ELR (cell line): ENCODE data around the gene LRBA.

ENCODE experiments used
- DNase-seq: peaks from one replicate; pipeline ENCODE4 v3.0.0-alpha.2; 2015; ENCODE audit warnings: low read depth

Gene LRBA

DNA sequence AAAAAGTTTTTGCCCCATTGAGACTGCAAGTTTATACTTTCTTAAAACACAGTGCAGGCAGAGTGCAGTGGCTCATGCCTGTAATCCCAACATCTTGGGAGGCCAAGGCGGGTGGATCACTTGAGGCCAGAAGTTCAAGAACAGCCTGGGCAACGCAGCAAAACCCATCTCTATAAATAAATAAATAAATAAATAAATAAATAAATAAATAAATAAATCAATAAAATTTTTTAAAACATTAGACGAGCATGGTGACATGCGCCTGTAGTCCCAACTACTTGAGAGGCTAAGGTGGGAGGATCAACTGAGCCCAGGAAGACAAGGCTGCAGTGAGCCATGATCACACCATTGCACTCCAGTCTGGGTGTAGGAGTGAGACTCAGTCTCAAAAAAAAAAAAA, 213.3 kb downstream of the LRBA start:
- DNase-seq = no peak

- DNase-seq = peak; percentile 10
Measured at GRCh38 chr4:150799207-150799606, 215.9 kb downstream of the LRBA start.

DNA sequence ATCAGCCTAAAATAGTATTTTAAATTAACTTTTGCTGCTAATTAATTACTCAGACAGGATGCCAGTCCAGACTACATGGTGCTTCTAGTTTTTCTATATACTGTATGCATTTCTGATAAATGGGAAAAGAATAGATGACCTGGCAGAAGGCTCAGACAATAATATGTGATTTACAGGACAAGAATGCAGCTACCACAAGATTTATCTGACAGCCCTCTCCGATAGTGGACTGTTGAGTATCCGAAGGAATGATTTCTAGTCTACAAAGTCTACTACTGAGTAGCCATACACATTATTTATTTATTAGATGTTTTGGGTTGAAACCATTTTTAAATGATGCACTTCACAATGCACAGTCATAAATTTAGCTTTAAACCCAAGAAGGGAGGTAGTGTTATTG, 220.4 kb downstream of the LRBA start:
- no peak for DNase-seq

- no peak for DNase-seq
Measured at GRCh38 chr4:150789864-150790263, 225.2 kb downstream of the LRBA start.

DNA sequence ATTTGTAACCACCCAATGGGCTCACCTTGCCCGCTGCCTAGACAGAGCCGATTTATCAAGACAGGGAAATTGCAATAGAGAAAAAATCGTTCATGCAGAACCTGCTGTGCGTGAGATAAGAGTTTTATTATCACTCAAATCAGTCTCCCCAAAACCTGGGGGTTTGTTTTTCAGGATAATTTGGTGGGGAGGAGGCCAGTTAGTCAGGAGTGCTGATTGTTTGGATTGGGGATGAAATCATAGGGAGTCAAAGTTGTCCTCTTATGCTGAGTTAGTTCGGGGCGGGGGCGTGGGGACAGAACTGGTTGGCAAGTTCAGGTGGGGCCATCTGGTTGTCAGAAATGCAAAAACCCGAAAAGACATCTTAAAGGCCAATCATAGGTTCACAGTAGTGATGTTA, 230.1 kb downstream of the LRBA start:
- no peak for DNase-seq

GRCh38 chr4:150784305-150784704, 230.8 kb downstream of the LRBA start:
- no peak for DNase-seq

GRCh38 chr4:150782921-150783320, 232.2 kb downstream of the LRBA start:
- DNase-seq = no peak

DNA sequence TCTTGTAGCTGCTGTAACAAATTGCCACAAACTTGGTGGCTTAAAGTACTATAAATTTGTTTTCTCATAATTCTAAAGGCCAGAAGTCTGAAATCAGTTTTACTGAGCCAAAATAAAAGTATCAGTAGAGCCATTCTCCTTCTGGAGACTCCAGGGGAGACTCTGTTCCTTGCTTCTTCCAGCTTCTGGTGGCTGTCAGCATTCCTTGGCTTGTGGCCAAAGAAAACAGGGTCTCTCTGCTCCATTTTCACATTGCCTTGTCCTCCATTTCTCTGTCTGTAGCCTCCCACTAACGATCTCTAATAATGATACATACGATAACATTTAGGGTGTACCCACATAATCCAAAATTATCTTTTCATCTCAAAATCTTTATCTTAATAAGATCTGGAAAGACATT, 232.8 kb downstream of the LRBA start:
- DNase-seq = peak; percentile 23

DNA sequence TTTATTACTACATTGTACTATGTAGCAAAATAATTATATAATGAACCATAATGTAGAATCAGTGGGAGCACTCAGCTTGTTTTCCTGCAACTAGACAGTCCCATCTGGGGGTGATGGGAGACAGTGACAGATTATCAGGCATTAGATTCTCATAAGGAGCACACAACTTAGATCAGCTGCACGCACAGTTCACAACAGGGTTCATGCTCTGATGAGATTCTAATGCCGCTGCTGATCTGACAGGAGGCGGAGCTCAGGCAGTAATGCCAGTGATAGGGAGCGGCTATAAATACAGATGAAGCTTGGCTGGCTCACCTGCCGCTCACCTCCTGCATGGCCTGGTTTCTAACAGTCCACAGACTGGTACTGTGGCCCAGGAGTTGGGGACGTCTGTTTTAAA, 233.9 kb downstream of the LRBA start:
- DNase-seq = no peak

DNA sequence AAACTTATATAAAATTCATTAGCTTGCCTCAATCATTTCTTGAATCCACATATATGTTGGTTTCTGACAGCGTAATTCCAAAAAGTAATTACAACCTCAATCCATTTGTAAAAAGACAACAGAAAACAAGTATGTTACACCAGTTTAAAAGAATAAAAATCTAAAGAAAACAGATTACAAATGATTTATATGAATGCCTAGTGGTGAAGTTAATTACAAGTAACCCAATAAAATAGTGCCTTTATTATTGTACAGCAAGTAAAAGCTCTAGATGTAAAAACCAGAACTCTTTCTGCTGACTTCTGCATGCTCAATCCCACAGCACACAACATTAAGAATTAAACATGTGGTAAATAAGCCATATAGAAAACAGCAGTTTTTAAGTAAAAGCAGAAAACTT, 235.4 kb downstream of the LRBA start:
- no peak for DNase-seq

DNA sequence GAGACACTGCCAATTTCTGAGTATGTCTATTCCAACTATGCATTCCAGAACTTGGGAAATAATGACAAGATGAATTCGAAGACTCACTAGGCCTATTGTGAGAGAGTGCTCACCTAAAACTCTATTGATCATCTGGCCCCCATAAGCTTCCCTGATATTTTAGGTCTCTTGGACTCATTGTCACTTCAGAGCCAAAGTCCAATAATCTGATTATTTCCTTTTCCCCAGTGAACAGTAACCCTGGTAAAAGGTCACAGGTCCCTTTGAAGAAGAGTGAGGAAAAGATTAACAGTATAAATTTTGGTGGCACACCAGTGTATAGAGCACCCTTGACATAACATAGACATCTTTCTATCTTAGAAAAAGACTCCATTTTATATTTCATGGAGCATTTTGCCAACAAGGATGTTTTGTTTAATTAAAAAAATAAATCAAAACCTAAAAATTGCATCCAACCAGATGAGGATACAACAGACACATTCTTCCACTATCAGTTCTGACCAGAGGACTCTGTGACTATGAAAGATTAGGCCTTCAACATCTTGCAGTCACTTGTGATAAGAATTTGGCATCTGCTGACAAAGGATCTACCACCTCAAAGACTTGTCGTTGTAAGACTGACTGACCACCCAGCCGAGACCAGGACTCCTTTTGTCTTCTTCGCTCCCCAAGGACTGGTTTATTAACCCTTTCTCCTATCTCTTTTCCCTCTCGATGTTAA, 241.2 kb downstream of the LRBA start:
- DNase-seq = no peak

DNA sequence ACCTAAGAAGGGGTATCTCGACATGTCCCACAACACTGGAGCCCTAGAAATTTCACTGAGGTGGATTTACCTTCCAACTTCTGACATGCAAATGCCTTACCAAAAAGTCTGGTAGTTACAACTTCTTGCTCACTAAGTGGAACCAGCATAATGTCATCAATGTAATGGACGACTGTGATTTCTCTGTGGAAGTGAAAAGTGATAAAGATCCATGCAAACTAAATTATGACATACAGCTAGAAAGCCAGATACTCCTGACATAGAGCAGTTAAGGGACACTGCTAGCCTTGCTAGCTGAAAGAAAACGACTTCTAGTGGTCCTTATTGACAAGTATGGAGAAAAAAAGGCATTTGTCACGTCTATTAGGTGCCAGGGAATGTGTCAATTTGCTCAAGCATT, 242.1 kb downstream of the LRBA start:
- no peak for DNase-seq

DNA sequence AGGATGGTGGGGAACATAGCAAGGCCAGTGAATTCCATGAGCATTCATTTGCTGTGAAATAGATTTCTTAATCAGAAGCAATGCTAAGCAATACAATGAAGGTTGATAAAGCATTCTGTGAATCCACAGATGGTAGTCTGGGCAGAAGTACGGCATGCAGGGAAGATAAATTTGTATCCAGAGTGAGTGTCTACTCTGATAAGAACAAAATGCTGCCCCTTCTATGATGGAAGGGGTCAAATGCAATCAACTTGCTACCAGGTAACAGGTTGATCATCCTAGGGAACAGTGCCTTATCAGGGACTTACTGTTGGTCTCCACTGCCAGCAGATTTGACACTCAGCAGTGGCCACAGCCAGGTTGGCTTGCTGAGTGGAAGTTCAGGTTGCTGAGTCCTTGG, 243.7 kb downstream of the LRBA start:
- no peak for DNase-seq

DNA sequence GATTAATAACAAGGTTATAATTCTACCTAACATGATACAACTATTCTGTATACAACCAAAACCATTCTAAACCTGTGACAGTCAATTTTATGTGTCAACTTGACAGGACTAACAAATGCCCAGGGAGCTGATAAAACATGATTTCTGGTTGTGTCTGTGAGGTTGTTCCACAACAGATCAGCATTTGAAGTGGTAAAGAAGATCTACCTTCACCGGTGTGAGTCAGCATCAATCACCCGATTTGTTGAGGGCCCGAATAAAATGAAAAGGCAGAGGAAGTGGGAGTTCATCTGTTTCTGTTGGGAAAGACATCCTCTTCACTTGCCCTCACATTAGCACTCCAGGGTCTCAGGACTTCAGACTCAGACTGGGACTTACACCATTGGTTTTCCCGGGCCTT, 245.2 kb downstream of the LRBA start:
- peak; percentile 54 for DNase-seq

DNA sequence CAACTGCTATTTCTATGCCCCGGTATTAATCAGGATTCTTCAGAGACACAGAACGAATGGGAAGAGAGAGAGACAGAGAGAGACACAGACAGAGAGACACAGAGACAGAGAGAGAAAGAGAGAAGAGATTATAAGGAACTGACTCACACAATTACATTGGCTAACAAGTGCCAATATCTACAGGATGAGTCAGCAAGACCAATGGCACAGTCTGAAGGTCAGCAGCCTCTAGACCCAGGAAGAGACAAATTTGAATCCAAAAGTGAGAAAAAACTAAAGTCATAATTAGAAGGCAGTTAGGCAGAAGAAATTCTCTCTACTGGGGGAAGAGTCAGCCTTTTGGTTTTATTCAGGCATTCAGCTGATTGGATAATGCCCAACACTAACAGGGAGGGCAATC, 245.8 kb downstream of the LRBA start:
- peak; percentile 82 for DNase-seq

DNA sequence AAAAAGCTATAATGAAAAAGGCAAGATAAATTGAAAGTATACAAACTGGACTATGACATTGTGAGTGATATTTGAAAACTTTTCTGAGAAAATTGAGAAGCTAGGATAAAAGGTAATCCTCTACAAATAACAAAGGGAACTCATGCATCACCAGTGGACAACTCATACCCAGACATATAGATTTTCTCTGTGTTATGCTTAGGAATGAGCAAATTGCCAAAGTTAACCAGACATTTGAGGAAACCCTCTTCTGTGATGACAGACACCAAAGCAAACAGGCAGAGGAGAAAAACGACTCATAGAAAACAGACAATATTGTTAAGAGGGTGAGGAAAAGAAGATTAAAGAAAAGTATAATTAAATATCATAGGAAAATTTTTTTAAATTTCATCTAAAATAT, 246.6 kb downstream of the LRBA start:
- DNase-seq = peak; percentile 19

GRCh38 chr4:150765216-150765615, 249.9 kb downstream of the LRBA start:
- DNase-seq = no peak

DNA sequence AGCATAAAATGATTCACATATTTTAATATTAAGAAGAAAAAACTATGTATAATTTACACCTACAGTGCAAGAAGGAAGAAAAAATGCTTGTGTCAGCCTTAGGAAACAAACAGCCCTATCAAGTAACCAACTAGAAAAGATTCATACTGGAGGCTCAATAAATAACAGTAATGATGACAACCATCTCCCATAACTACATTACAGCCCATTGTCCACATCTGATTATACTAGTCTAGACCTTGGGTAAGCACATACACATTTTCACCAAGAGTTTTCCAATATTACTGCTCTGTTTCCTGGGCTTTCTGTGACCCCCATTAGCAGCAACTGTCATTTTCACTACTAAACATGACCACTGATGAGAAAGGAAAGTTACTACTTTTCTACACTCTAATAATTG, 263.4 kb downstream of the LRBA start:
- no peak for DNase-seq

DNA sequence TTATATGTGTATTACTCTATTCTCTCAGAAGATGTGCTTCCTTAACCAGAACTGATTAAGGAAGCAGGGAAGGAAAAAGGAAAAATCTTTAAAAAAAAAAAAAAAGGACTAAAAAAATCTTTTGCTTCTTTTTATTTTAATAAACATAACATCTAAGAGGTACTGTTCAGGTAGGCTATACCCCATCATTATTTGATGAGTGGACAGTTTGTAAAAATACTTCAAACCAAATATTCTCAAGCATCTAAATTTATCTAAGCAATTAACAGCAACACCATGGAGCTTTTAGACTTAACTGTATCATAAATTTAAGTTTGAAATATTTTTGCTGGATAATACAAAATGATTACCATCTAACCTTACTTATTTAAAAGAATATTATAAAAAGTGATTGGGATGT, 264.3 kb downstream of the LRBA start:
- no peak for DNase-seq

GRCh38 chr4:150746156-150746555, 268.9 kb downstream of the LRBA start:
- DNase-seq = peak; percentile 60

DNA sequence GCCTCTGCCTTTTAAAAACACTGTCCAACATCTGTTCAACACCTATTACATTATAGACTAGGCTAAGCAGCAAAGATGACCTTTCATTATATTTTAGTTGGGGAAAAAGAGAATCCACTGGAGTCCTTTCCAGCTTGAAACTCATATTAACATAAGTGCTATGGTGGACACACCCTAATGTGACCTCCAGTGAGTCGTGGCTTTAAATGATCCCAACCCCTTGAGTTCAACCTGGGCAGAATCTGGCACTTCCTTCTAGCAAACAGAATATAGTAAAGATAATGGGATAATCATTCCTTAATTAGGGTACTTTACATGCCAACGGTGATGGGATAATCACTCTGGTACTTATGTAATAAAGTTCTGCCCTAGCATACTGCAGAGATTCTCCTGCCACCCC, 270.5 kb downstream of the LRBA start:
- no peak for DNase-seq

GRCh38 chr4:150743564-150744342, 271.3 kb downstream of the LRBA start:
- DNase-seq = no peak

DNA sequence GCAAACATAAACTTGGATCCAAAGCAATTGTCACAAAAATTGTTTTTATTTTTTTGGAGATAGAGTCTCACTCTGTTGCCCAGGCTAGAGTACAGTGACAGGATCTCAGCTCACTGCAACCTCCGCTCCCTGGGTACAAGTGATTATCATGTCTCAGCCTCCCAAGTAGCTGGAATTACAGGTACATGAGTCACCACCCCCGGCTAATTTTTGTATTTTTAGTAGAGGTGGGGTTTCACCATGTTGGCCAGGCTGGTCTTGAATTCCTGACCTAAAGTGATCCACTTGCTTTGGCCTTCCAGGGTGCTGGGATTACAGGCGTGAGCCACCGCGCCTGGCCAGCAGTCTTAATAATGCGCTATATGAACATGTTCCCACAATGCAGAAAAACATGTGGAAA, 272.2 kb downstream of the LRBA start:
- peak; percentile 3 for DNase-seq

GRCh38 chr4:150739591-150739990, 275.5 kb downstream of the LRBA start:
- DNase-seq = no peak
